DMS114 treated with DMSO at 0.1 percent for 48 hours (cell line): ENCODE data around the gene ADCY9.
"Not testable (repeated sequence)": the region's sequence is repeated elsewhere in the genome, so short reads cannot be mapped to it uniquely, and the experiment has no call there.

Experiments used
- DNase-seq: peaks from one replicate; lab custom pipeline; 2025; ENCODE audit not compliant: unreplicated experiment; lab: John Stamatoyannopoulos, UW

The ADCY9 gene

DNA sequence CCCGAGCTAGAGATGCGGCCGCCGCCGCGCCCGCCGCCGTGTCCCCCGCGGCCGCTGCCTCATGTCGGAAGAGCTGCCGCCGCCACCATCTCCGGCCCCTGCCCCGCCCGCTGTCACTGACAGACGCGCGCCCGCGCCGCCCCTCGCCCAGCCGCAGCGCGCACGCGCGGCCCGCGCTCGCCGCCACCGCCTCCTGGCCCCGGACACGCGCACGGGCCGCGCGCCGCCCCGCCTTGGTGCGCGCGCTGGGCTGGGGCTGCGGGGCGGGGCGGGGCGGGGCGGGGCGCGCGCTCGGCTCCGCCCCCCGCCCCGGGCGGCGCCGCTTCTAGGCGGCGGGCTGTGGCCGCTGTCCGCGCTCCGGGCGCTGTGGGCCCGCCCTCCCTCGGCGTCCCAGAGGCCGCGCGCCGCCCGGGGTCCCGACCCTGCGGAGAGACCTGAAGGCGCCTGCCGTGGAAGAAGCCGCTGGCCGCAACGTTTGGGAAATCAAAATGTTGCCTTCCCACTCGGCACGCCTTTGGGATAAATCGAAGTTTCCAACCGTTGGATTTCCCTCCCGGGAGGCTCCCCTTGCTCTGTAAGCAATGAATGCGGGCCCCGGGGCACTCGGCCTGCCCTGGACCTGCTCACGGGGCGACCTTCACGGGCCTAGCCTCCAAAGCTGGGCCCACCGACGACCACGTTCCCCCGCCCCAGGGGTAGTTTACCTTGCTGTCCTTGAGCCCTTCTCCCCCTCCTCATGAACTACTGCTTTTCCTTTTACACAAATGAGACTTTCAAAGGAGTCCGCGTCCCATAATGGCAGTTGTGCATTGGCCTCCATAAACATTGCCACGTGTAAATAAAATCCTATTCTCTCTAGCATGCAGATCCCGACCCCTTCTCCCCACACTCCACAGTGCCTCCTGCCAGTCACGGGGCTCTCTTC, at the start of gene ADCY9:
TSS of gene ADCY9 (minus strand) at position 118 of the 925 bp plus-strand sequence. CDS start 1,000 bp downstream, outside the sequence.
- peak; percentile 14 for DNase-seq

DNA sequence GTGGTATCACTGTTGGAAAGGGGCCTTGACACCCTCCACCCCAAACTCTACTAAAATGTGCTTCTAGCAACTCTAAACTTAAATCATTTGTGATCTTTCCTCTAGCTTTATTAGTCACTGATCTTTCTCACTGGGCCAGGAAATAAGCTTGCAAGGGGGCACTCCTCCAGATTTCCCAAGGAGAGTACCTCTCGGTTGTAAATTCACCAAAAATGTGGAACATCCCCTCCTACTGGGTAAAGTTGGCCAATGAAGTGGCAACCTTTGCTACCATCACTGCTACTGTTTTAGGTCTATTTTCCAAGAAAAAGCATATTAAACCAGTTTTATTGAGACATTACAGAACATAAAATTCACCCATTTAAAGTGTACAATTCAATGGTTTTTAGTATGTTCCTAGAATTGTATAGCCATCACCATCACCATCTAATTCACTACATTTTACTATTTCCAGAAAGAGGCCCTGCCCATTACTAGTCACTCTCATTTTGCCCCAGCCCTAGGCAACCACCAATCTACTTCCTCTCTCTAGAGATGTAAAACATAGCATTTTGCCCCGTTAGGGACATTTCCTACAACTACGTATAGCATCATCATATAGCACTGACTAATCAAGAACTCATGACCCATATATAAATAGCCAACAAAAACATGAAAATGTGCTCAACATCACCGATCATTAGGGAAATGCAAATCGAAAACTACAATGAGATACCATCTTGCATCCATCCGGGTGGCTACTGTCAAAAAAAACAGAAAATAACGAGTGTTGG, 44.6 kb upstream of the ADCY9 start:
- DNase-seq, result no peak

DNA sequence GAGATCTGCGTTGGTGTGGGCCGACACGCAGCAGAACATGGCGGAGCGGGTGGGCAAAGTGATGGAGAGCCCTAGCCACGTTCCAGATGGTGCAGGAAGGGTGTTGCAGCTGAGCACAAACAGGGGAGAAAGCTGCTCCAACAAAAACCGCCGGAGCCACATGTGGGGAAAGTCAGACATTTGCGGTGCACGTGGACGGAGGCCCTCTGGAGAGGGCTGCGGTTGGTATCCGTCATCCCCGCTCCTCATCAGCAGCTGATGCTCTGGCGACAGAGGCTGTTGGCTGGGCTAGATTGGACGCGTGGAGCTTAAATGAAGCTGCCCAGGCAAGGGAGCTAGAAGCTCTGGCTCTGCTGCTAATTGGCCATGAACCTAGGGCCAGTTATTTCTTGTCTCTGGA, 43.5 kb upstream of the ADCY9 start:
- no peak for DNase-seq

DNA sequence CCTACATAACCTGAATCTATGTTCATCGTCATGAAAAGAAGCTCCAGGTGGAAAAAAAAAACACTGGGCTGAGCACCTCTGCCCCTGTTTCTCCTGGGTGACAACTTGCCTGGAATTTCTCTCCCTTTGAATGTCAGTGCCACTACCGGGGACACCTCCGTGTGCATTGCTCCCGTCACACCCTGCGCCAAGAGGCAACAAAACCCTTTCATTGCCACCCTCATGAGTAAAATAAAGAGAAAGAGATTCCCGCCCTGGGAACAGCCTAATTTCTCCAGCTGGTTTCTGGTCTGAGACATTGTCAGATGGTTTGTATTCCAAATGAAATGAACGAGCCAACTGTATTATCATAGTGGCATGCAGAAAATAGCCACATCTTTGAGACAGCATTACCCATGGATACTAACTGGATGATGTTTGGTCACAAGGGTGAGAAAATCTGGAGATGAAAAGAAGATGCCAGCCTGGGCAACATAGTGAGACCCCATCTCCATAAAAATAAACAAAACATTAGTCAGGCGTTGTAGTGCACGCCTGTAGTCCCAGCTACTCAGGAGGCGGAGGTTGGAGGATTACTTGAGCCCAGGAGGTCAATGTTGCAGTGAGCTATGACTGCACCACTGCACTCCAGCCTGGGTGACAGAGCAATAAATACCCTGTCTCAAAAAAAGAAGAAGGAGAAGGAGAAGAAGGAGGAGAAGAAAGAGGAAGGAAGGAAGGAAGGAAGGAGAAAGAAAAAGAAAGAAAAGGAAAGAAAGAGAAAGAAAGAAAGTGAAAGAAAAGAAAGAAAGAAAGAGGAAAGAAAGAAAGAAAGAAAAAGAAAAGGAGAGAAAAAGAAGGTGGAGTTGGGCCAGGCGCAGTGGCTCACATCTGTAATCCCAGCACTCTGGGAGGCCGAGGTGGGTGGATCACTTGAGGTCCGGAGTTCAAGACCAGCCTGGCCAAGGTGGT, 42.2 kb upstream of the ADCY9 start:
- no peak for DNase-seq

DNA sequence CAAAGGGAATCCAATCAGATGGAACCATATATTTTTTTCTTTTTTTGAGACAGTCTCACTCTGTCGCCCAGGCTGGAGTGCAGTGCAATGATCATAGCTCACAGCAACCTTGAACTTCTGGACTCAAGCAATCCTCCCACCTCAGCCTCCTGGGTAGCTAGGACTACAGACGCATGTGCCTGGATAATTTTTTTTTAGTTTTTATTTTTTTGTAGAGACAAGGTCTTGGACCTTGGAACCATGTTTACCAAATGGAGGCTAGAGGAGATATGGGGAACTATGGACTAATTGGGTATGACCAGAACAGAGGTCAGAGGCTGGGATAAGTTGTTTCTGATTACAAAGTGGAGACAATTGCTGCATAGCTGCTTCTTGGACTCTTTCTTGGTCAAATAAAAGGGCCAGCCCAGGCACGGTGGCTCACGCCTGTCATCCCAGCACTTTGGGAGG, 41.2 kb upstream of the ADCY9 start:
- no peak for DNase-seq

DNA sequence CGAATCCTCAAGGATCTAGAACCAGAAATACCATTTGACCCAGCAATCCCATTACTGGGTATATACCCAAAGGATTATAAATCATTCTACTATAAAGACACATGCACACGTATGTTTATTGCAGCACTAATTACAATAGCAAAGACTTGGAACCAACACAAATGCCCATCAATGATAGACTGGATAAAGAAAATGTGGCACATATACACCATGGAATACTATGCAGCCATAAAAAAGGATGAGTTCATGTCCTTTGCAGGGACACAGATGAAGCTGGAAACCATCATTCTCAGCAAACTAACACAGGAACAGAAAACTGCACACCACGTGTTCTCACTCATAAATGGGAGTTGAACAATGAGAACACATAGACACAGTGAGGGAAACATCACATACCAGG, 40.3 kb upstream of the ADCY9 start:
- not testable (repeated sequence) for DNase-seq

DNA sequence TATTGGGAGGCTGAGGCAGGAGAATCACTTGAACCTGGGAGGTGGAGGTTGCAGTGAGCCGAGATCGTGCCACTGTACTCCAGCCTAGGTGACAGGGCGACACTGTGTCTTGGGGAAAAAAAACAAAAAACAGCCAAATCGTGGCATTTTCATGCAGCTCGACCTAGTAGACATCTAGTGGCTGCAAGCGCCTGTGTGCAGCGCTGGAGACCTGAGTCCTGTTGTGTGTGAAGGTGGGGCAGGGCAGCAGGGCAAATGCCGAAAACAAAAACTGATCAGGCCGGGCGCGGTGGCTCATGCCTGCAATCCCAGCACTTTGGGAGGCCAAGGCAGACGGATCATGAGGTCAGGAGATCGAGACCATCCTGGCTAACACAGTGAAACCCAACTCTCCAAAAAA, 37.1 kb upstream of the ADCY9 start:
- not testable (repeated sequence) for DNase-seq

DNA sequence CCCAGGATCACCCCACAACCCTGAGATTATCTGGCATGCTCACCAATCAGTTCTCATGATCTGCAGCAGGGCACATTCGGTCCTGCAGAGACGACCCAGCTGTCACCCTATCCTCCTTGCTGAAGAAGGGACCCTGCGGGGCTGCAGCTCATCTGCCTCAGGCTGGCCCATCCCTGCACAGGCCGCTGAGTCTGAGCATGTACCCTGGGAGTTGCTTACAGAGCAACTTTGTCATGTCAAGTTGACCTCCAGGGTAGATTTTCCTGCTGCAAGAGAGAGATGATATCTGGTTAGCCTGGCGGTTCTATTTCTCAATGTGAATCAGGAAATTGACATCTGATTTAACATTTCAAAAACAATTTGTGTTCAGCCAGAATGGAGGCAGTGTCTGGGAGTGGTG, 36.0 kb upstream of the ADCY9 start:
- no peak for DNase-seq

DNA sequence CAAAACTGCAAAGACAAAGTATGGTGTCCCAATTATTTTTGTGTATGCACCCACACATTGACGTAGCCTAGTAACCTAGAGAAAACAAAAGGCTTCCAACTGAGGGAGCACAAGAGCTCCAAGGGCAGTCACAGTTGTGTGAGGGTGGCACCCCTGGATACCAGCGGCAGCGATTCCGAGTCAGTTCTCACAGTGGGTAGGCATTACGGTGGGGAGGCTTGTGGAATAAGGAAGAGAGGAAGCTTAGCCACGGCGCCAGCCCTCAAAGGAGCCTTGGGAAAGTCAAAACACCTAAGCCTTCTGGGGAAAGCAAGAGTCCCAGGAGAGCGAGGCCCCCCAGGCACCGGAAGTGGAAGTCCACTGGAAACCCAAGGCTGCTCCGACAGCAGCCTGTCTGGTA, 31.0 kb upstream of the ADCY9 start:
- no peak for DNase-seq

DNA sequence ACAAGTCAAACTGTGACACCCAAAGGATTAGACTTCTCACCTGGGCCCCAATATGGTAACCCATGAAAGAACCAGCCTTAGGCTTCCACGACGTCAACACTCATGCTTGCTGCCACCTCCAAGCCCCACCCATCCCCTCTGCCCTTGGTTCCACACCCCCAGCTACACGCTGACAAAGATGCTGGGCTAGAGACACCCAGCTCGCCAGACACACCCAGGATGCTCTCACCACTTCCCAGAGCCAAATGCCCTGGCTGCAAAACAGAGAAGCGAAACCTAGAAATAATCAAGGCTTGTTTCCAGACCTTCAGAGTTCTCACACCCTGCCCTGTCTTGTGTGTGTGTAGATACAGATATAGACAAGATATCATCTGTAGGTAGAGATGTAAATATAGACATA, 26.0 kb upstream of the ADCY9 start:
- no peak for DNase-seq

DNA sequence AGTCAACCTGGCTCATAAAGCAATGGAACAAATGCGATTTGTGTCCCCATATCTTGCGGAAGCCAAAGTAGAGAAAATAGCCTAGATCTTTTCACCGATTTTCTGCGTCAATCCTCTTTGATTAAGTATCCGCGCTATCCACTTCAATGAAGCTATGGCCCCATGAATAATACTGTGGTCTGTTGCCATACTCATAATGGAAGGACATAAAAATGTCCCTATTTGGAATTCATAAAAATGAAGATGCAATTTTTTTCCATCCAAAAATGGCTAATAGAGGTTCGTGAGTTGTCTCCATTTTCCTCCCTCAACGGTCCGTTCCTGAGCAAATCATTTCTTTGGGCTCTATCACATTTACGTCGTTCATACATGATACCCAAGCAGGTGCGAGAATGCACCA, 25.4 kb upstream of the ADCY9 start:
- no peak for DNase-seq

DNA sequence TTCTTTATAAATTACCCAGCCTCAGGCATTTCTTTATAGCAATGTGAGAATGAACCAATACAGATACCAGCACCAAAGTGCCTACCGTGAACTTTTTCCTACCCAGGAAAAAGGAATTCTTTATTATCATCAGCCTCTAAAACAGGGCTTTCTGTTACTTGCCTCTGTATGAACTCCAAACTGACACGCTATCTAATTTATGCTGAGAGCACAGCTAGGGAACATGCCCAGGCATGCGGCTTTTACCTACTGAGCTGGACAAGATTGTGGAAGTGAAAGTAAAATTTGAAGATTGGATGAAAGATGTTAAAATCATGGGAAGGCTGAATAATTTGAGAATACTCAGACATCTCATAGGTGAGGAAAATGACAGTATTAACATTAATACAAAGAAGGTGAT, 24.4 kb upstream of the ADCY9 start:
- DNase-seq, result no peak

DNA sequence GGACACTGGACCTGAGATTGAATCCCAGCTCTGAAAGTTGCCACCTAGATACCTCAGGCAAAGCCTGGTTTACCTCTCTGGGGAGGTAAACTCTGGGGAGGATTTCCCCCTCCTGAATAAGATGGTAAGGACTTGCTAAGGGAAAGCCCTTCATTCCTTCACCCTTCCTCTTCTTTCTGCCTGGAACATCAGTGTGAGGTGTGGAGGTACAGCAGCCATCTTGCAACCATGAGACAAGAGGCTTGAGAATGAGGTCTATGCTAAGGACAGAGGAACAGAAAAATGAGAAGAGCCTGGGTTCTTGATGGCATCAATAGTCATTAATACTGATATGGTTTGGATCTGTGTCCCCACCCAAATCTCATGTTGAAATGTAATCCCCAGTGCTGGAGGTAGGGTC, 23.7 kb upstream of the ADCY9 start:
- DNase-seq, result no peak

DNA sequence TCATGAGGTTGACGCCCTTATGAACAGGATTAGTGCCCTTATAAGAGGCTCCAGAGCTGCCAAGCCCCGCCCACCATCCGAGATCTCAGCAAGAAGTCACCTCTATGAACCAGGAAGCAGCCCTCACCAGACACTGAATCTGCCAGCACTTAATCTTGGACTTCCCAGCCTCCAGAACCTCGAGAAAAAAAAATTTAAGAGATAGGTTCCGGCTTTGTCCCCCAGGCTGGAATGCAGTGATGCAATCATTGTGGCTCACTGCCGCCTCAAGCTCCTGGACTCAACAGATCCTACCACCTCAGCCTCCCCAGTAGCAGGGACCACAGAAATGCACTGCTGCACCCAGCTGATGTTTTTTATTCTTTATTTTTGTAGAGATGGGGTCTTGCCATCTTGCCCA, 22.5 kb upstream of the ADCY9 start:
- DNase-seq, result no peak

DNA sequence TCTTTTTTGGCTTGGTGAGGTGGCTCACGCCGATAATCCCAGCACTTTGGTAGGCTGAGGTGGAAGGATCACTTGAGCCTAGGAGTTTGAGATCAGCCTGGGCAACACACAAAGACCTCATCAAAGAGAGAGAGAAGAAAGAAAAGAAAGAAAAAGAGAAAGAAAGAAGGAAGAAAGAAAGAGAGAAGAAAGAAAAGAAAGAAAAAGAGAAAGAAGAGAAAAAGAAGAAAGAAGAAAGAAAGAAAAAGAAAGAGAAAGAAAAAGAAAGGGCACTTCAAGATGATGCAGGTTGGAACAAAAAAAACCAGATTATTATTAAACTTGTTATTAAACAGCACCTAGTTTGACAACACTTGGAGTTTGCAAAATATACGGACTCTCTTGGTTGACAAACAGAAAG, 21.2 kb upstream of the ADCY9 start:
- DNase-seq, result no peak

DNA sequence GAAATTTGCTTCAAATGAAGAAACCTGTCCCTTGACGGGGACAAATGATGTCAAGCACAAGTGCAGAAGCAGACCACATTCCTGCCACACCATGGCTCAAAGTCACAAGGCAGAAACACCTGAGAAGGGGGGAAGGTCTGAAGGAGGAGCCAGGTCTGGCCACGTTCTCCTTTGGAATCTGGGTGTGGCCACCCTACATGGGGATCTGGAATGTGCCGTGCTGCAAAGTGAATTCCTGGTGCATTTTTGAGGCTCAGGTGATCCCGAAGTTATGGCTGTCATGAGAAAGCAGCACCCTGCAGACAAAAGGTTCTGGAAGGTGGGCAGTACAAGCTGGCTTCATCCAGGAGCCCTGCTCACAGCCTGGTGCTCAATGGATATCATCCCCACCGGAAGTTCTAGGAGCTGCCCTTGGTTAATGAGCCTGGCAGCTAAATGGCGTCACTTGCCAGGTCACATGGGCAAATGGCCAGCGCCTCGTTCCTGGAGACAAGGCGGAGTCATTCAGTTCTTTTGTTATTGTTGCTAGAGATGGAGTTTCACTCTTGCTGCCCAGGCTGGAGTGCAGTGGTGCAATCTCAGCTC, 20.1 kb upstream of the ADCY9 start:
- no peak for DNase-seq

DNA sequence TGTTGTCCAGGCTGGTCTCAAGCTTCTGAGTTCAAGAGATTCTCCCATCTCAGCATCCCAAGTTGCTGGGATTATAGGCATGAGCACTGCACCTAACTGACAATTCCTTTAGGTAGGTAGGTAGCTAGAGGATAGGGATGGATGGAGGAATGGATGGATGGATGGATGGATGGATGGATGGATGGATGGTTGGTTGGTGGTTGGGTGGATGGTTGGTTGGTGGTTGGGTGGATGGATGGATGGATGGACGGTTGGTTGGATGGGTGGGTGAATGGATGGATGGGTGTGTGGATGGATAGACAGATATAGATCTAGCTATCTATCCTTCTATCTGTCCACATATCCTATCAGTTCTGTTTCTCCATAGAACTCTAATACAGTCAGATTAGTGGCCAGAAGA, 19.3 kb upstream of the ADCY9 start:
- DNase-seq, result no peak

DNA sequence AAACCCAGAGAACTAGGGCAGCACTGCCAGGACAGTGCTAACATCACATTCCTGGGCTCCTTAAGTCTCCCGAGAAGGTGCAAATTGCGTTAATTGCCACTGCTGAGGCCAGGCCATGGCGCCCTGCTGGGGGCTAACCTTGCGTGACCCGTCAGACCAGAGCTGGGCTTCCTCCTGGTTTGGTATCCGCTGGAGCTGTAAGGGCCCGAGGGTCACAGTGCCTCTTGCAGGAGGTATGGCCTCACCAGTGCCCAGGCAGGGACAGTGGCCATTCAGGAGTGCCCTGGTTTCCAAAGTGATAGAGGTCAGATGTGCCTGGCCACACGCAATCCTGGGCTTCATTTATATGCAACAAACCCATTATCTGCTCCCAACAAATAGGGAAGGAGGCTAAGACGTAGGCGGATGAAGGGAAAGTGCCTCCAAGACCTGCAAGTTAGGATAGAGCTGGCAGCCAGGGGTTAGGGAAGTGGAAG, 17.7 kb upstream of the ADCY9 start:
- no peak for DNase-seq

DNA sequence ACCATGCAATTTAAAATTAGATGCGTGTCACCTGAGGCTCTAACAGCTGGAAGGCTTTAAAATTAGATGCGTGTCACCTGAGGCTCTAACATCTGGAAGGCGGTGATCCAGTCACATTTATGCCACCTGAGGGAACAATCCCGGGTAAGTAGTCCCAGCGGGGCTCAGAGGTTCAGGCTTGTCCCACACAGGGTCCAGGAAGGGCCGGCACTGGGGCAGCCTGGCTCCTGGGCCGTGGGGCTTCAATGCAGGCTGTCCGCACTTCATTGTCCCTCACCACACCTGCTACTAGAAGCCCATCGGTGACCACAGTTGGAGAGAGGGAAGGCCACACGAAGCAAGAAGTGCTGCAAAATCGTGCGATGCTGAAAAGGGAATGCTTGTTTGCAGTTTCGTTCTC, 15.4 kb upstream of the ADCY9 start:
- DNase-seq, result no peak

DNA sequence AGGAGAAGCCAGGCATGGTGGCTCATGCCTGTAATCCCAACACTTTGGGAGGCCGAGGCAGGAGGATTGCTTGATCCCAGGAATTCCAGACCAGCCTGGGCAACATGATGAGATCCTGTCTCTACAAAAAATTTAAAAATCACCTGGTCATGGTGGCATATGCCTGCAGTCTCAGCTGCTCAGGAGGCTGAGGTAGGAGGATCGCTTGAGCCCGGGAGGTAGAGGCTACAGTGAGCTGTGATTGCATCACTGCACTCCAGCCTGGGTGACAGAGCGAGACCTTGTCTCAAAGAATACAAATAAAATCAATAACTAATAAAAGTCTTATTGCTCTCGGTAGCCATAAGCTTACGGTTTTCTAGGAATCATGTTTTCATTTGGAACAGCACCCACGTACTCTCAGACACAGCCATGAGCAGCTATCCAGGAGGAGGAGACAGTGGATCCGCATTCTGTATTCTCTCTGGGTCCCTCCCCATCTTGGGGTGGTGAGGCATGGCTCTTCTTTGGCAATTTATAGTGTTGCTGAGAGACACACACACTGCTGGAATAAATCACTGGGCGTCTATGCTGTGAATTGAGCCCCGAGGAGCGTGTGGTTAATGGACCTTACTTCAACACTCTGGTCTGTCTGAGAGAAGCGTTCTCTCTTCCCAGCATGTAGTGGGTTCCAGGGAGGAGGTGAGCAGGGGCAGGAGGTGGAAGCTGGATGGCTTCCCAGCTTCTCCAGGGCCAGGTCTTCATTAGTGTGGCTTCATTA, 8.5 kb upstream of the ADCY9 start:
- no peak for DNase-seq
